Measurements from ENCODE around the gene CPD. TPM values are rescaled to one million over a fixed set of nuclear protein-coding genes. Genes with fewer than 3 reads are reported as not detected.

CPD gene
- total and polyA plus RNA-seq, 9 of the 15 experiments (the other 6 are each of a cell fraction or from before 2014, with no cell fraction given), result 4.5 to 24.4 (median 20.4) TPM

- TF ChIP-seq ARHGAP35 (IDR thresholded peaks at IDR 0.05; ENCODE audit: partially characterized antibody) (no peak), CTCF (IDR thresholded peaks at IDR 0.05 in 2 of 3, conservative IDR thresholded peaks at IDR 0.05 in 1 of 3; ENCODE audit: insufficient read depth in 2 of 3, low read depth in 1 of 3, low read length in 3 of 3) (no peak), GABPB1 (CRISPR knock-in tag; IDR thresholded peaks at IDR 0.05) (peak; percentile 45; the same call in 1 of the 2 replicates), HCFC1 (IDR thresholded peaks at IDR 0.05; ENCODE audit: low read depth, low read length) (no peak), SRF (CRISPR knock-in tag; IDR thresholded peaks at IDR 0.05) (no peak), POLR2G (IDR thresholded peaks at IDR 0.05; ENCODE audit: low read depth, low read length) (no peak), NRF1 (conservative IDR thresholded peaks at IDR 0.05 in 1 of 2, IDR thresholded peaks at IDR 0.05 in 1 of 2) (peak in 1 of 2 experiments; percentile 39; a peak in 1 of 4 replicates), ZNF408 (CRISPR knock-in tag; IDR thresholded peaks at IDR 0.05; ENCODE audit: low read depth) (no peak), SIRT6 (IDR thresholded peaks at IDR 0.05; ENCODE audit: low read depth, low read length) (no peak), NR2C1 (IDR thresholded peaks at IDR 0.05) (peak; percentile 36; the same call in 1 of the 2 replicates), NR2C1 (tag; IDR thresholded peaks at IDR 0.05) (0 out of 2 replicates have a peak, but pooled peaks have one; percentile 40), ZNF778 (CRISPR knock-in tag; IDR thresholded peaks at IDR 0.05) (no peak), BCLAF1 (IDR thresholded peaks at IDR 0.05; ENCODE audit: borderline replicate concordance in 1 of 2, control insufficient read depth in 1 of 2, low read depth in 2 of 2, low read length in 1 of 2) (no peak), HNRNPUL1 (IDR thresholded peaks at IDR 0.05; ENCODE audit: low read length) (no peak), NCOA6 (IDR thresholded peaks at IDR 0.05) (no peak), BDP1 (IDR thresholded peaks at IDR 0.05; ENCODE audit: insufficient read depth, insufficient read length) (no peak)
- TF ChIP-seq, protein P1, sequence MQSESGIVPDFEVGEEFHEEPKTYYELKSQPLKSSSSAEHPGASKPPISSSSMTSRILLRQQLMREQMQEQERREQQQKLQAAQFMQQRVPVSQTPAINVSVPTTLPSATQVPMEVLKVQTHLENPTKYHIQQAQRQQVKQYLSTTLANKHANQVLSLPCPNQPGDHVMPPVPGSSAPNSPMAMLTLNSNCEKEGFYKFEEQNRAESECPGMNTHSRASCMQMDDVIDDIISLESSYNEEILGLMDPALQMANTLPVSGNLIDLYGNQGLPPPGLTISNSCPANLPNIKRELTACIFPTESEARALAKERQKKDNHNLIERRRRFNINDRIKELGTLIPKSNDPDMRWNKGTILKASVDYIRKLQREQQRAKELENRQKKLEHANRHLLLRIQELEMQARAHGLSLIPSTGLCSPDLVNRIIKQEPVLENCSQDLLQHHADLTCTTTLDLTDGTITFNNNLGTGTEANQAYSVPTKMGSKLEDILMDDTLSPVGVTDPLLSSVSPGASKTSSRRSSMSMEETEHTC (IDR thresholded peaks at IDR 0.05), result no peak
- TF ChIP-seq, protein P2, sequence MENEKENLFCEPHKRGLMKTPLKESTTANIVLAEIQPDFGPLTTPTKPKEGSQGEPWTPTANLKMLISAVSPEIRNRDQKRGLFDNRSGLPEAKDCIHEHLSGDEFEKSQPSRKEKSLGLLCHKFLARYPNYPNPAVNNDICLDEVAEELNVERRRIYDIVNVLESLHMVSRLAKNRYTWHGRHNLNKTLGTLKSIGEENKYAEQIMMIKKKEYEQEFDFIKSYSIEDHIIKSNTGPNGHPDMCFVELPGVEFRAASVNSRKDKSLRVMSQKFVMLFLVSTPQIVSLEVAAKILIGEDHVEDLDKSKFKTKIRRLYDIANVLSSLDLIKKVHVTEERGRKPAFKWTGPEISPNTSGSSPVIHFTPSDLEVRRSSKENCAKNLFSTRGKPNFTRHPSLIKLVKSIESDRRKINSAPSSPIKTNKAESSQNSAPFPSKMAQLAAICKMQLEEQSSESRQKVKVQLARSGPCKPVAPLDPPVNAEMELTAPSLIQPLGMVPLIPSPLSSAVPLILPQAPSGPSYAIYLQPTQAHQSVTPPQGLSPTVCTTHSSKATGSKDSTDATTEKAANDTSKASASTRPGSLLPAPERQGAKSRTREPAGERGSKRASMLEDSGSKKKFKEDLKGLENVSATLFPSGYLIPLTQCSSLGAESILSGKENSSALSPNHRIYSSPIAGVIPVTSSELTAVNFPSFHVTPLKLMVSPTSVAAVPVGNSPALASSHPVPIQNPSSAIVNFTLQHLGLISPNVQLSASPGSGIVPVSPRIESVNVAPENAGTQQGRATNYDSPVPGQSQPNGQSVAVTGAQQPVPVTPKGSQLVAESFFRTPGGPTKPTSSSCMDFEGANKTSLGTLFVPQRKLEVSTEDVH (IDR thresholded peaks at IDR 0.05; ENCODE audit: low read depth, partially characterized antibody), result no peak
Observed at GRCh38 chr17:30344283-30345088, 34.2 kb upstream of the CPD start (continued).
